OCI-LY7 (cell line): Measurements from ENCODE around the gene CELF4.

Source experiments
- EZH2phosphoT487 ChIP-seq: fragments of 200-600 bp; sonication (generic); IDR thresholded peaks from 2 replicates; pipeline ENCODE4 v1.6.1; 2018; ENCODE audit warnings: low read depth, borderline replicate concordance, mild to moderate bottlenecking, mixed run types, antibody characterized with exemption, low read length, moderate library complexity, mixed read lengths
- TF ChIP-seq, protein P1 (sequence below): fragments of 200-600 bp; sonication (generic); conservative IDR thresholded peaks from 2 replicates; pipeline ENCODE4 v1.5.1; 2014; ENCODE audit warnings: mild to moderate bottlenecking, antibody characterized with exemption, low read length, moderate library complexity, mixed read lengths

- TF ChIP-seq, protein P1, sequence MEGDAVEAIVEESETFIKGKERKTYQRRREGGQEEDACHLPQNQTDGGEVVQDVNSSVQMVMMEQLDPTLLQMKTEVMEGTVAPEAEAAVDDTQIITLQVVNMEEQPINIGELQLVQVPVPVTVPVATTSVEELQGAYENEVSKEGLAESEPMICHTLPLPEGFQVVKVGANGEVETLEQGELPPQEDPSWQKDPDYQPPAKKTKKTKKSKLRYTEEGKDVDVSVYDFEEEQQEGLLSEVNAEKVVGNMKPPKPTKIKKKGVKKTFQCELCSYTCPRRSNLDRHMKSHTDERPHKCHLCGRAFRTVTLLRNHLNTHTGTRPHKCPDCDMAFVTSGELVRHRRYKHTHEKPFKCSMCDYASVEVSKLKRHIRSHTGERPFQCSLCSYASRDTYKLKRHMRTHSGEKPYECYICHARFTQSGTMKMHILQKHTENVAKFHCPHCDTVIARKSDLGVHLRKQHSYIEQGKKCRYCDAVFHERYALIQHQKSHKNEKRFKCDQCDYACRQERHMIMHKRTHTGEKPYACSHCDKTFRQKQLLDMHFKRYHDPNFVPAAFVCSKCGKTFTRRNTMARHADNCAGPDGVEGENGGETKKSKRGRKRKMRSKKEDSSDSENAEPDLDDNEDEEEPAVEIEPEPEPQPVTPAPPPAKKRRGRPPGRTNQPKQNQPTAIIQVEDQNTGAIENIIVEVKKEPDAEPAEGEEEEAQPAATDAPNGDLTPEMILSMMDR: no peak
- TF ChIP-seq EZH2phosphoT487: no peak
These were observed 46.0 kb downstream of the CELF4 start for GRCh38 chr18:37519510-37520135.
